ENCODE data around the gene CCDC27. TPM values are rescaled to one million over a fixed set of nuclear protein-coding genes. Genes with fewer than 3 reads are reported as not detected.

CCDC27 gene
- total RNA-seq, 1 experiment from 2014 or later = not detected

DNA sequence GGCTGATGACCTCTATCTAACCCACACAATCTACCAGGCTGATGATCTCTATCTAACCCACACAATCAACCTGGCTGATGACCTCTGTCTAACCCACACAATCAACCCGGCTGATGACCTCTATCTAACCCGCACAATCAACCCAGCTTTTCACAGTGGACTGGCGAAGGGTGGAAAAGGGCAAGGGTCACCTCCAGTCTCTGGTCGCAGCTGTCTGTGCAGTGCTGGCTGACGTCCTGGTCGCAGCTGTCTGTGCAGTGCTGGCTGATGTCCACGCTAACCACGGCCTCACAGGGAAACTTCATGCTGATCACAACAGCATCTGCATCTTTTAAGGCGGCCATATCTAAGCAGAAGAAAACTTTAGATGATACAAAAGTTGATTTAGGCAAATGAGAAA lies 12.2 kb upstream of the CCDC27 start:
- H3K4me1 ChIP-seq (ENCODE audit: control insufficient read depth in 1 of 2, insufficient read depth in 2 of 2, low read length in 2 of 2) = no peaks in the 10 kb centered on the region
- DNase-seq (ENCODE audit: low read depth, low spot score) (no peak), ATAC-seq (no peak)
- CTCF ChIA-PET = no interaction called here
- H3K4me2 ChIP-seq (ENCODE audit: low read length) = no peak overlapping the region
- no peaks in the 10 kb centered on the region for H3K9me2 ChIP-seq (ENCODE audit: insufficient read depth)
- H3K36me3 ChIP-seq (ENCODE audit: control insufficient read depth in 1 of 2, insufficient read depth in 2 of 2, low read length in 2 of 2) = no peaks in the 10 kb centered on the region
- BruUV-seq (replicated peaks) = no TSS peak
- no peaks in the 10 kb centered on the region for H3K79me2 ChIP-seq (ENCODE audit: insufficient read depth, low read length)
- no peak overlapping the region for H3K27ac ChIP-seq (ENCODE audit: low read depth, low read length)
- POLR2A ChIA-PET = no interaction called here
- no peaks in the 10 kb centered on the region for H4K20me1 ChIP-seq (ENCODE audit: insufficient read depth)
- intact Hi-C loops (cut with micrococcal nuclease) = no loop called here
- RAD21 ChIA-PET (ENCODE audit: low non-redundant PET in 1 of 2, low total read pairs in 2 of 2, uncharacterized antibody in 2 of 2, unreplicated experiment in 2 of 2) = no interaction called here
- no peak for TF ChIP-seq ZBTB33 (IDR thresholded peaks at IDR 0.05; ENCODE audit: extremely low read depth, insufficient replicate concordance, low read length)
- no peak for TF ChIP-seq CEBPB (IDR thresholded peaks at IDR 0.05; ENCODE audit: low read depth)
- TF ChIP-seq ZFX (IDR thresholded peaks at IDR 0.05) = no peak
- TF ChIP-seq EZH2 (IDR thresholded peaks at IDR 0.05) = no peak
- no peak for TF ChIP-seq POLR2A (IDR thresholded peaks at IDR 0.05; ENCODE audit: borderline replicate concordance, extremely low read depth, insufficient read depth, insufficient read length)
- no peak for TF ChIP-seq EZH2phosphoT487 (IDR thresholded peaks at IDR 0.05; ENCODE audit: borderline replicate concordance)
- no peak for TF ChIP-seq YY1 (IDR thresholded peaks at IDR 0.05; ENCODE audit: extremely low read depth, insufficient replicate concordance, low read depth, low read length)
- TF ChIP-seq TCF7L2 (IDR thresholded peaks at IDR 0.05; ENCODE audit: borderline replicate concordance, extremely low read depth, insufficient read depth, insufficient read length) = no peak
- TF ChIP-seq SRF (IDR thresholded peaks at IDR 0.05; ENCODE audit: low read depth) = no peak
- TF ChIP-seq, protein P1, sequence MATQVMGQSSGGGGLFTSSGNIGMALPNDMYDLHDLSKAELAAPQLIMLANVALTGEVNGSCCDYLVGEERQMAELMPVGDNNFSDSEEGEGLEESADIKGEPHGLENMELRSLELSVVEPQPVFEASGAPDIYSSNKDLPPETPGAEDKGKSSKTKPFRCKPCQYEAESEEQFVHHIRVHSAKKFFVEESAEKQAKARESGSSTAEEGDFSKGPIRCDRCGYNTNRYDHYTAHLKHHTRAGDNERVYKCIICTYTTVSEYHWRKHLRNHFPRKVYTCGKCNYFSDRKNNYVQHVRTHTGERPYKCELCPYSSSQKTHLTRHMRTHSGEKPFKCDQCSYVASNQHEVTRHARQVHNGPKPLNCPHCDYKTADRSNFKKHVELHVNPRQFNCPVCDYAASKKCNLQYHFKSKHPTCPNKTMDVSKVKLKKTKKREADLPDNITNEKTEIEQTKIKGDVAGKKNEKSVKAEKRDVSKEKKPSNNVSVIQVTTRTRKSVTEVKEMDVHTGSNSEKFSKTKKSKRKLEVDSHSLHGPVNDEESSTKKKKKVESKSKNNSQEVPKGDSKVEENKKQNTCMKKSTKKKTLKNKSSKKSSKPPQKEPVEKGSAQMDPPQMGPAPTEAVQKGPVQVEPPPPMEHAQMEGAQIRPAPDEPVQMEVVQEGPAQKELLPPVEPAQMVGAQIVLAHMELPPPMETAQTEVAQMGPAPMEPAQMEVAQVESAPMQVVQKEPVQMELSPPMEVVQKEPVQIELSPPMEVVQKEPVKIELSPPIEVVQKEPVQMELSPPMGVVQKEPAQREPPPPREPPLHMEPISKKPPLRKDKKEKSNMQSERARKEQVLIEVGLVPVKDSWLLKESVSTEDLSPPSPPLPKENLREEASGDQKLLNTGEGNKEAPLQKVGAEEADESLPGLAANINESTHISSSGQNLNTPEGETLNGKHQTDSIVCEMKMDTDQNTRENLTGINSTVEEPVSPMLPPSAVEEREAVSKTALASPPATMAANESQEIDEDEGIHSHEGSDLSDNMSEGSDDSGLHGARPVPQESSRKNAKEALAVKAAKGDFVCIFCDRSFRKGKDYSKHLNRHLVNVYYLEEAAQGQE (IDR thresholded peaks at IDR 0.05; ENCODE audit: low read depth) = no peak
- TF ChIP-seq SP1 (IDR thresholded peaks at IDR 0.05; ENCODE audit: low read depth) = no peak
- no peak for TF ChIP-seq ZNF274 (IDR thresholded peaks at IDR 0.05; ENCODE audit: low read depth, low read length)
- no peak for TF ChIP-seq EGR1 (IDR thresholded peaks at IDR 0.05; ENCODE audit: low read depth)
- no peak for TF ChIP-seq FOSL1 (IDR thresholded peaks at IDR 0.05; ENCODE audit: low read depth)
- no peak for TF ChIP-seq SIN3A (IDR thresholded peaks at IDR 0.05; ENCODE audit: low read depth)
- TF ChIP-seq RAD21 (IDR thresholded peaks at IDR 0.05; ENCODE audit: low read depth) = no peak
- H3K9ac ChIP-seq (ENCODE audit: low read length) = no peak overlapping the region
- no peaks in the 10 kb centered on the region for H3K9me3 ChIP-seq (ENCODE audit: control insufficient read depth in 1 of 2, insufficient read depth in 1 of 2, low read depth in 1 of 2, low read length in 2 of 2)
- no peaks in the 10 kb centered on the region for H3K27me3 ChIP-seq (ENCODE audit: insufficient read depth, low read length)
- H3K4me3 ChIP-seq (replicated peaks in 1 of 2; ENCODE audit: low read depth in 1 of 2, low read length in 2 of 2) = no peak overlapping the region
- H2AFZ ChIP-seq (ENCODE audit: low read depth, low read length, poor library complexity, severe bottlenecking) = no peak overlapping the region

All from HCT116 (cell line).